SK-N-SH (cell line): ENCODE data around the gene KRT17. TPM values are rescaled to one million over a fixed set of nuclear protein-coding genes. Genes with fewer than 3 reads are reported as not detected.
"Not testable (repeated sequence)": the region's sequence is repeated elsewhere in the genome, so short reads cannot be mapped to it uniquely, and the experiment has no call there.

ENCODE experiments used
- CTCF ChIA-PET: fragments of 300-600, 350-600 bp; formaldehyde crosslinking; extraction: SDS; loops from one replicate; lab custom pipeline; 2021; lab: Yijun Ruan, JAX
- POLR2A ChIA-PET: fragments of 350-600 bp; sonication (Branson Sonifier 250); formaldehyde crosslinking; extraction: SDS; loops from one replicate; lab custom pipeline; 2020; ENCODE audit warnings: antibody characterized with exemption, inconsistent platforms; lab: Yijun Ruan, JAX
- DNase-seq: peaks from one replicate; pipeline ENCODE4 v3.0.0; 2012
- H2AFZ ChIP-seq: fragments of 200-600 bp; sonication (generic); 2 replicates; pipeline ENCODE4 v1.8.1; 2016; ENCODE audit warnings: antibody characterized with exemption, mild to moderate bottlenecking, low read depth
- H3F3A ChIP-seq: fragments of 200-600 bp; sonication (generic); replicated peaks from 2 replicates; pipeline ENCODE3; 2016; ENCODE audit warnings: antibody characterized with exemption, mild to moderate bottlenecking; ENCODE audit not compliant: insufficient read depth
- H3K27ac ChIP-seq, 2 experiments: fragments of 200-500 bp in 1 of 2; fragments of 200-600 bp in 1 of 2; sonication (Bioruptor generic) in 1 of 2; sonication (generic), shearing (Covaris generic) in 1 of 2; 2 replicates each; pipeline versions ENCODE4 v1.5.1 to v1.6.1; 2014 to 2016; ENCODE audit warnings: low read depth in 2 of 2, inconsistent platforms in 1 of 2, low read length in 1 of 2, mild to moderate bottlenecking in 1 of 2, mixed read lengths in 1 of 2
- H3K27me3 ChIP-seq: fragments of 200-600 bp; sonication (generic), shearing (Covaris generic); 2 replicates; pipeline ENCODE4 v1.6.1; 2016; ENCODE audit warnings: mixed run types; ENCODE audit not compliant: insufficient read depth
- H3K36me3 ChIP-seq, 2 experiments: fragments of 200-500 bp in 1 of 2; fragments of 200-600 bp in 1 of 2; sonication (Bioruptor generic) in 1 of 2; sonication (generic) in 1 of 2; replicated peaks in 1 of 2; 2 replicates each; pipeline versions ENCODE3 to v1.5.1; 2014 to 2016; ENCODE audit warnings: low read length in 1 of 2, mild to moderate bottlenecking in 1 of 2; ENCODE audit not compliant: insufficient read depth in 2 of 2, control insufficient read depth in 1 of 2
- H3K4me1 ChIP-seq, 2 experiments: fragments of 200-500 bp in 1 of 2; fragments of 200-600 bp in 1 of 2; sonication (Bioruptor generic) in 1 of 2; sonication (generic), shearing (Covaris generic) in 1 of 2; 2 replicates each; pipeline versions ENCODE4 v1.5.1 to v1.6.1; 2014 to 2016; ENCODE audit warnings: low read depth in 1 of 2, low read length in 1 of 2, mixed run types in 1 of 2; ENCODE audit not compliant: insufficient read depth in 2 of 2, control insufficient read depth in 1 of 2
- H3K4me2 ChIP-seq: fragments of 200-600 bp; sonication (generic), shearing (Covaris generic); 2 replicates; pipeline ENCODE4 v1.6.1; 2017; ENCODE audit warnings: mixed run types
- H3K4me3 ChIP-seq, 2 experiments: fragments of 200-500 bp in 1 of 2; fragments of 200-600 bp in 1 of 2; sonication (Bioruptor generic) in 1 of 2; sonication (generic), shearing (Covaris generic) in 1 of 2; 2 replicates each; pipeline versions ENCODE4 v1.5.1 to v1.8.1; 2014 to 2016; ENCODE audit warnings: low read depth in 2 of 2, inconsistent platforms in 1 of 2, low read length in 1 of 2, mild to moderate bottlenecking in 1 of 2, mixed read lengths in 1 of 2, moderate library complexity in 1 of 2
- H3K79me2 ChIP-seq: fragments of 200-600 bp; sonication (generic); 2 replicates; pipeline ENCODE4 v1.8.1; 2017; ENCODE audit warnings: mild to moderate bottlenecking; ENCODE audit not compliant: insufficient read depth
- H3K9ac ChIP-seq: fragments of 200-600 bp; sonication (generic); 2 replicates; pipeline ENCODE4 v1.6.1; 2017; ENCODE audit warnings: mixed run types
- H3K9me2 ChIP-seq: fragments of 200-600 bp; sonication (generic); 2 replicates; pipeline ENCODE4 v1.6.1; 2017; ENCODE audit warnings: mixed run types
- H3K9me3 ChIP-seq: fragments of 200-600 bp; sonication (generic); 2 replicates; pipeline ENCODE4 v1.6.1; 2017; ENCODE audit warnings: mixed run types, mild to moderate bottlenecking, moderate library complexity
- H4K20me1 ChIP-seq: fragments of 200-600 bp; sonication (generic); 2 replicates; pipeline ENCODE4 v1.6.1; 2017; ENCODE audit warnings: mild to moderate bottlenecking, mixed run types; ENCODE audit not compliant: insufficient read depth
- EZH2phosphoT487 ChIP-seq: fragments of 200-600 bp; sonication (generic); IDR thresholded peaks from 2 replicates; pipeline ENCODE4 v1.6.1; 2017; ENCODE audit warnings: low read depth, mixed run types, mild to moderate bottlenecking, antibody characterized with exemption, moderate library complexity, borderline replicate concordance
- FOXM1 ChIP-seq: IDR thresholded peaks from 2 replicates; pipeline ENCODE4 v1.4.0; 2012; ENCODE audit warnings: low read depth, mild to moderate bottlenecking
- NFIC ChIP-seq: IDR thresholded peaks from 2 replicates; pipeline ENCODE4 v1.4.0; 2012; ENCODE audit warnings: borderline replicate concordance
- POLR2AphosphoS5 ChIP-seq: IDR thresholded peaks from 2 replicates; pipeline ENCODE4 v1.6.1; 2012; ENCODE audit warnings: low read depth, low read length
- RAD21 ChIP-seq: IDR thresholded peaks from 2 replicates; pipeline ENCODE4 v1.6.1; 2012; ENCODE audit warnings: mild to moderate bottlenecking, low read length
- RFX5 ChIP-seq: IDR thresholded peaks from 2 replicates; pipeline ENCODE4 v1.6.1; 2012; ENCODE audit warnings: mild to moderate bottlenecking, improper control_type of control experiment, low read length
- SMC3 ChIP-seq: IDR thresholded peaks from 2 replicates; pipeline ENCODE4 v1.6.1; 2012; ENCODE audit warnings: low read depth, low read length, improper control_type of control experiment
- TAF1 ChIP-seq: IDR thresholded peaks from 2 replicates; pipeline ENCODE4 v1.6.1; 2012; ENCODE audit warnings: low read depth, mild to moderate bottlenecking, low read length, moderate library complexity, borderline replicate concordance
- USF1 ChIP-seq: IDR thresholded peaks from 2 replicates; pipeline ENCODE4 v1.4.0; 2012; ENCODE audit warnings: low read depth, borderline replicate concordance
- WGBS: methylation state at CpG from one replicate; pipeline ENCODE4 v1.1.6; 2017; ENCODE audit warnings: low lambda C conversion rate; 5-methylcytosine and 5-hydroxymethylcytosine counted together
- polyA plus RNA-seq, 3 experiments: library from polyadenylated mRNA; depleted of rRNA; stranded (reverse); fragments of >200 nt; gene quantifications; 2 replicates each; pipeline ENCODE4 v1.2.3, GENCODE V29; 2012
- TF ChIP-seq, protein P1 (sequence below): fragments of 200-600 bp; sonication (generic); IDR thresholded peaks from 2 replicates; pipeline ENCODE4 v1.6.1; 2017; ENCODE audit warnings: antibody characterized with exemption, mild to moderate bottlenecking, moderate library complexity
- TF ChIP-seq, protein P2 (sequence below): fragments of 150-350 bp; IDR thresholded peaks from 2 replicates; pipeline ENCODE4 v1.6.1; 2016; ENCODE audit warnings: mild to moderate bottlenecking, low read depth, low read length
- TF ChIP-seq, protein P3 (sequence below): IDR thresholded peaks from 2 replicates; pipeline ENCODE4 v1.4.0; 2012; ENCODE audit warnings: low read depth, borderline replicate concordance

The KRT17 gene
- polyA plus RNA-seq, 1 of the 3 experiments (the other 2 are of a cell fraction) = 0.39 TPM

DNA sequence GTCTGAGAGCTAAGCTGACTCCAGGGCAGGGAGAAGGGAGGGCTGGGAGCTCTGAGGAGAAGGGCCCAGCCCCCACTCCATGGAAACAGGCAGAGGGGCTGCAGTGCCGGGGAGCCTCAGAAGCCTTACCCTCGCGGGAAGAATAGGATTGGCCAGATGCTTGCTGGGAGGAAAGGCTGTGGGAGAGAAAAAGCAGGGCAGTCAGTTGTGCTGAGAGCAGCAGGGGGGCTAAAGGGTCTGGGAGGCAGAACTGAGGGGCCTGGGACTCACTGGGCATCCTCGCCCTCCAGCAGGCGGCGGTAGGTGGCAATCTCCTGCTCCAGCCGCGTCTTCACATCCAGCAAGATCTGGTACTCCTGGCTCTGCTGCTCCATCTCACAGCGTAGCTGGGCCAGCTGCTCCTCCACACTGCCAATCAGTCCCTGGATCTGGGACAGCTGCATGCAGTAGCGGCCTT is 14.3 kb downstream of the KRT17 start:
- not testable (repeated sequence) for H3K79me2 ChIP-seq, H3K9me3 ChIP-seq, H3K9ac ChIP-seq, DNase-seq
- POLR2A ChIA-PET = interaction anchor here (0.6 kb wide), 1 partner anchor 54 kb away, joined by 3 read pairs; no protein-coding TSS in a partner anchor
- TF ChIP-seq SMC3 (peak; percentile 17; the same call in 1 of the 2 replicates), RAD21 (peak; percentile 37)
- TF ChIP-seq, protein P1, sequence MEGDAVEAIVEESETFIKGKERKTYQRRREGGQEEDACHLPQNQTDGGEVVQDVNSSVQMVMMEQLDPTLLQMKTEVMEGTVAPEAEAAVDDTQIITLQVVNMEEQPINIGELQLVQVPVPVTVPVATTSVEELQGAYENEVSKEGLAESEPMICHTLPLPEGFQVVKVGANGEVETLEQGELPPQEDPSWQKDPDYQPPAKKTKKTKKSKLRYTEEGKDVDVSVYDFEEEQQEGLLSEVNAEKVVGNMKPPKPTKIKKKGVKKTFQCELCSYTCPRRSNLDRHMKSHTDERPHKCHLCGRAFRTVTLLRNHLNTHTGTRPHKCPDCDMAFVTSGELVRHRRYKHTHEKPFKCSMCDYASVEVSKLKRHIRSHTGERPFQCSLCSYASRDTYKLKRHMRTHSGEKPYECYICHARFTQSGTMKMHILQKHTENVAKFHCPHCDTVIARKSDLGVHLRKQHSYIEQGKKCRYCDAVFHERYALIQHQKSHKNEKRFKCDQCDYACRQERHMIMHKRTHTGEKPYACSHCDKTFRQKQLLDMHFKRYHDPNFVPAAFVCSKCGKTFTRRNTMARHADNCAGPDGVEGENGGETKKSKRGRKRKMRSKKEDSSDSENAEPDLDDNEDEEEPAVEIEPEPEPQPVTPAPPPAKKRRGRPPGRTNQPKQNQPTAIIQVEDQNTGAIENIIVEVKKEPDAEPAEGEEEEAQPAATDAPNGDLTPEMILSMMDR = peak; percentile 16; the same call in 1 of the 2 replicates
- TF ChIP-seq, all 33 proteins: peak for 3; not testable (repeated sequence) for 30
- H3K36me3 ChIP-seq, H3K4me1 ChIP-seq, H2AFZ ChIP-seq, H3K9me2 ChIP-seq, H3F3A ChIP-seq, H4K20me1 ChIP-seq, H3K4me3 ChIP-seq, H3K4me2 ChIP-seq, H3K27ac ChIP-seq: not testable (repeated sequence)
- peaks cover 20% of the 10 kb centered on the region; the same call in 1 of the 2 replicates for H3K27me3 ChIP-seq
- CTCF ChIA-PET = interaction anchor here (0.7 to 3.8 kb wide), 15 partner anchors 9 to 700 kb away, joined by 3 to 34 read pairs (median 4); no protein-coding TSS in a partner anchor
- WGBS = 36% methylated on average over 7 of the region's 10 CpGs

- H3K27ac ChIP-seq, H3K9me3 ChIP-seq, DNase-seq, H2AFZ ChIP-seq, H3K4me1 ChIP-seq, H3K4me3 ChIP-seq, POLR2A ChIA-PET, H3K4me2 ChIP-seq, H3F3A ChIP-seq, H4K20me1 ChIP-seq, H3K36me3 ChIP-seq, H3K9me2 ChIP-seq, H3K79me2 ChIP-seq, H3K9ac ChIP-seq: not testable (repeated sequence)
- H3K27me3 ChIP-seq = peaks cover 32% of the 10 kb centered on the region
- WGBS = 26% methylated on average over 4 of the region's 4 CpGs
- CTCF ChIA-PET = interaction anchor here (1.5 to 1.8 kb wide), 2 partner anchors 12 to 56 kb away, joined by 3 to 5 read pairs; no protein-coding TSS in a partner anchor
Observed at GRCh38 chr17:41606930-41607329, 17.4 kb downstream of the KRT17 start.

- CTCF ChIA-PET = interaction anchor here (0.7 to 3.5 kb wide), 4 partner anchors 46 to 702 kb away, joined by 3 to 19 read pairs (median 10); no protein-coding TSS in a partner anchor
- POLR2A ChIA-PET = no interaction called here
- Histone ChIP-seq H3K4me1 (peaks cover 0 to 3% of the 10 kb centered on the region in 2 experiments; a peak in 1 of 4 replicates), H3F3A (no peaks in the 10 kb centered on the region), H3K27me3 (peaks cover 16% of the 10 kb centered on the region), H3K4me2 (no peak overlapping the region), H3K4me3 (no peak overlapping the region), H2AFZ (no peak overlapping the region), H3K27ac (no peak overlapping the region), H3K9me3 (no peaks in the 10 kb centered on the region), H3K9me2 (no peaks in the 10 kb centered on the region), H3K9ac (no peak overlapping the region), H3K36me3 (no peaks in the 10 kb centered on the region), H3K79me2 (no peaks in the 10 kb centered on the region), H4K20me1 (no peaks in the 10 kb centered on the region)
- no peak for DNase-seq
- 20% methylated on average over 2 of the region's 2 CpGs for WGBS
- TF ChIP-seq FOXM1 = no peak
- TF ChIP-seq EZH2phosphoT487 = no peak
- TF ChIP-seq USF1 = no peak
- TF ChIP-seq, protein P1 = no peak
- no peak for TF ChIP-seq POLR2AphosphoS5
- TF ChIP-seq NFIC = no peak
- TF ChIP-seq, protein P2, sequence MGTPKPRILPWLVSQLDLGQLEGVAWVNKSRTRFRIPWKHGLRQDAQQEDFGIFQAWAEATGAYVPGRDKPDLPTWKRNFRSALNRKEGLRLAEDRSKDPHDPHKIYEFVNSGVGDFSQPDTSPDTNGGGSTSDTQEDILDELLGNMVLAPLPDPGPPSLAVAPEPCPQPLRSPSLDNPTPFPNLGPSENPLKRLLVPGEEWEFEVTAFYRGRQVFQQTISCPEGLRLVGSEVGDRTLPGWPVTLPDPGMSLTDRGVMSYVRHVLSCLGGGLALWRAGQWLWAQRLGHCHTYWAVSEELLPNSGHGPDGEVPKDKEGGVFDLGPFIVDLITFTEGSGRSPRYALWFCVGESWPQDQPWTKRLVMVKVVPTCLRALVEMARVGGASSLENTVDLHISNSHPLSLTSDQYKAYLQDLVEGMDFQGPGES = no peak
- TF ChIP-seq RFX5 = no peak
- TF ChIP-seq, protein P3, sequence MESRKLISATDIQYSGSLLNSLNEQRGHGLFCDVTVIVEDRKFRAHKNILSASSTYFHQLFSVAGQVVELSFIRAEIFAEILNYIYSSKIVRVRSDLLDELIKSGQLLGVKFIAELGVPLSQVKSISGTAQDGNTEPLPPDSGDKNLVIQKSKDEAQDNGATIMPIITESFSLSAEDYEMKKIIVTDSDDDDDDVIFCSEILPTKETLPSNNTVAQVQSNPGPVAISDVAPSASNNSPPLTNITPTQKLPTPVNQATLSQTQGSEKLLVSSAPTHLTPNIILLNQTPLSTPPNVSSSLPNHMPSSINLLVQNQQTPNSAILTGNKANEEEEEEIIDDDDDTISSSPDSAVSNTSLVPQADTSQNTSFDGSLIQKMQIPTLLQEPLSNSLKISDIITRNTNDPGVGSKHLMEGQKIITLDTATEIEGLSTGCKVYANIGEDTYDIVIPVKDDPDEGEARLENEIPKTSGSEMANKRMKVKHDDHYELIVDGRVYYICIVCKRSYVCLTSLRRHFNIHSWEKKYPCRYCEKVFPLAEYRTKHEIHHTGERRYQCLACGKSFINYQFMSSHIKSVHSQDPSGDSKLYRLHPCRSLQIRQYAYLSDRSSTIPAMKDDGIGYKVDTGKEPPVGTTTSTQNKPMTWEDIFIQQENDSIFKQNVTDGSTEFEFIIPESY = no peak
- TF ChIP-seq TAF1 = no peak
Observed at GRCh38 chr17:41602524-41602923, 21.9 kb downstream of the KRT17 start.
